Measurements from ENCODE around the gene TIAM1.

TIAM1 gene

DNA sequence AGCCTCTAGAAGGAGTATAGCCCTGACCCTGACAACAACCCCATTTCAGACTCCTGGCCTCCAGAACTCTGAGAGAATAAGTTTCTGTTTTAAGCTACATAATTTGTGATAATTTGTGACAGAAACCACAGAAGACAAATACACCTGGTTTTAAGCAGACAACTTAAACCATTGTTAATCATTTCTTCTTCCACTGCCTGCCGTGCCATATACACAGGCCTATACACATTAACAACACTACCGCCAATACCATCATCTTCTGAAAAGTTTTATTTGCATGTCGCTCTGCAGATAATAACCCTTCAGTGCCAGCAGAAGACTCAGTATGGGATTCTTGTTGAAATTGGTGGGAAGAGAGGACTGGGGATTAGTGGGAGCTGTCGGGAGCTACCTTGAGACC is 265.8 kb downstream of the TIAM1 start:
- DNase-seq (ENCODE audit: low spot score), result no peak

DNA sequence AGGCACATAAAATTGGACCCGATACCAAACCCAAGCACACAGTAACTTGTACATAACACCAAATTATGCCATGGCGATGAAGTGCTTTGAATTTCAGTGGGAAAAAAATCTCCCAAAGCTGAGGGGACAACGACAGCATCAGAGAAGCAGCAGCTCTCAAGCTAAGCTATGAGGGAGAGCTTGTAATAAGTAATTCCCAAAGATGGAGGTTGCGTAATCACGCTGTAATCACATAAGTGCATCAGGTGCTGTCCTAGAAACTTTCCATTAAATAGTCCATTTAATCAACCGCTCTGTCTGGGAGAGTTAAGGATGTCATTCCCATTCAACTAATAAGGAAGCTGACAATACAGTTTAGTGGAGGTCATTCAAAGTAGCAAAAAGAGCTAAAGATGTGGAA is 268.2 kb downstream of the TIAM1 start:
- DNase-seq (ENCODE audit: low spot score), result no peak

DNA sequence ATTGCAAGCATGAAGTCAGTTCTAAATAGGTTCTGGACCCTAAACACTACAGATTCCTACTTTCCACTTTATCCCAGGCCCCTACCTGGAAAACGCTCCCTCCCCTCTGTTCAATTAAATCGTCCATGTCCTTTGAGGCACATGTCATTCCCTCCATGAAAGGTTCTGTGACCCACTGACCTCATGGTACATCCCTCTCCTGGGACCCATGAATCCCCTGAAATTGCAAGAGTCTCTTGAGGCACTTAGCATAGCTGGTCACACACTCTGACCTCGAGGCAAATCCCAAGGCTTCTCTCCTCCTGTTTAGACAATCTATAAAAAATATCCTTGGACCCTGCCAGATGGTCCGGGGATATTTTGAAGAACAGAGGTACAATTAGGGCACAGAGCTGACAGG is 271.5 kb downstream of the TIAM1 start:
- no peak for DNase-seq (ENCODE audit: low spot score)

Measured in kidney tubule cell (primary cell).